HG03342 (cell line): Measurements from ENCODE around the gene STEAP3.

Experiments
- ATAC-seq: cut with Tn5 transposase; IDR thresholded peaks from one replicate; pipeline ENCODE4 v1.9.1; 2021; ENCODE audit warnings: mild to moderate bottlenecking, moderate library complexity; ENCODE audit not compliant: unreplicated experiment

Gene STEAP3

GRCh38 chr2:119225105-119225865, 1.7 kb downstream of the STEAP3 start:
- ATAC-seq = peak; percentile 31

GRCh38 chr2:119225926-119226325, 2.3 kb downstream of the STEAP3 start:
- no peak for ATAC-seq

GRCh38 chr2:119227346-119227745, 3.7 kb downstream of the STEAP3 start:
- ATAC-seq = no peak

- ATAC-seq = no peak
These were observed 4.5 kb downstream of the STEAP3 start for GRCh38 chr2:119228136-119228535.

- ATAC-seq = no peak
These were observed 5.3 kb downstream of the STEAP3 start for GRCh38 chr2:119228964-119229363.

GRCh38 chr2:119229716-119230115, 6.1 kb downstream of the STEAP3 start:
- no peak for ATAC-seq

GRCh38 chr2:119230219-119231185, 6.9 kb downstream of the STEAP3 start:
- no peak for ATAC-seq

- no peak for ATAC-seq
These were observed 8.5 kb downstream of the STEAP3 start for GRCh38 chr2:119231975-119232665.

- ATAC-seq = peak; percentile 35
These were observed 9.0 kb downstream of the STEAP3 start for GRCh38 chr2:119232666-119232993.

GRCh38 chr2:119233326-119234020, 9.8 kb downstream of the STEAP3 start:
- ATAC-seq = peak; percentile 50

GRCh38 chr2:119234021-119235019, 10.7 kb downstream of the STEAP3 start:
- no peak for ATAC-seq

GRCh38 chr2:119236796-119237195, 13.2 kb downstream of the STEAP3 start:
- ATAC-seq = no peak

GRCh38 chr2:119240311-119241204, 16.9 kb downstream of the STEAP3 start:
- no peak for ATAC-seq

GRCh38 chr2:119241205-119241532, 17.5 kb downstream of the STEAP3 start:
- no peak for ATAC-seq

- ATAC-seq = no peak
These were observed 18.9 kb downstream of the STEAP3 start for GRCh38 chr2:119242276-119243119.

- no peak for ATAC-seq
These were observed 20.0 kb downstream of the STEAP3 start for GRCh38 chr2:119243621-119244020.

GRCh38 chr2:119245076-119245840, 21.6 kb downstream of the STEAP3 start:
- ATAC-seq = no peak
